Transverse colon (tissue), 4 donors: Measurements from ENCODE around the gene PNRC1.

Source experiments
- CTCF ChIP-seq, 5 experiments: fragments of 200-600 bp in 3 of 5; fragments of 450-650 bp in 2 of 5; sonication (generic) in 3 of 5; IDR thresholded peaks; 1 replicate in 2 of 5; 2 replicates in 3 of 5; pipeline ENCODE4 v1.5.1; 2016 to 2017; ENCODE audit warnings: antibody characterized with exemption in 5 of 5, inconsistent platforms in 3 of 5, mild to moderate bottlenecking in 2 of 5, moderate library complexity in 1 of 5
- EP300 ChIP-seq: sonication (generic); formaldehyde crosslinking; IDR thresholded peaks from one replicate; pipeline ENCODE4 v1.6.1; 2017; ENCODE audit warnings: antibody characterized with exemption, low read depth
- POLR2A ChIP-seq: fragments of 450-650 bp; IDR thresholded peaks from one replicate; pipeline ENCODE4 v1.6.1; 2016; ENCODE audit warnings: antibody characterized with exemption, mild to moderate bottlenecking, moderate library complexity
- POLR2AphosphoS5 ChIP-seq, 3 donors: sonication (generic); formaldehyde crosslinking; IDR thresholded peaks; one replicate each; pipeline ENCODE4 v1.6.1; 2016; ENCODE audit warnings: antibody characterized with exemption in 3 of 3

GRCh38 chr6:89045576-89045975 lies 35.0 kb upstream of the PNRC1 start:
- TF ChIP-seq POLR2A (no peak), CTCF (IDR thresholded peaks at IDR 0.05) (no peak), POLR2AphosphoS5 (IDR thresholded peaks at IDR 0.05) (no peak), EP300 (no peak)
